ENCODE measurements around the gene SLIT3. TPM values are rescaled to one million over a fixed set of nuclear protein-coding genes. Genes with fewer than 3 reads are reported as not detected.

SLIT3 gene
- total and polyA plus RNA-seq, 10 of the 15 experiments (the other 5 are each of a cell fraction or from before 2014, with no cell fraction given): 0.05 TPM; not detected in 9

- TF ChIP-seq LARP7 (IDR thresholded peaks at IDR 0.05): no peak
- TF ChIP-seq KDM1A (IDR thresholded peaks at IDR 0.05; ENCODE audit: borderline replicate concordance): no peak
- no peak for TF ChIP-seq POU2F2 (IDR thresholded peaks at IDR 0.05; ENCODE audit: borderline replicate concordance, low read depth, low read length)
These were observed 126.0 kb downstream of the SLIT3 start (continued) for GRCh38 chr5:169174923-169175322.

GRCh38 chr5:169173372-169173771, 127.6 kb downstream of the SLIT3 start:
- ChIA-PET SMC1A (ENCODE audit: uncharacterized antibody, unreplicated experiment) (no interaction called here), RAD21 (ENCODE audit: unreplicated experiment) (no interaction called here), CTCF (no interaction called here), POLR2A (no interaction called here)
- Histone ChIP-seq H2AFZ (ENCODE audit: control insufficient read depth, low read depth, low read length) (no peak overlapping the region), H3K4me2 (ENCODE audit: control insufficient read depth, insufficient read depth) (no peak overlapping the region), H3K9ac (ENCODE audit: control insufficient read depth, insufficient read depth, low read length) (no peak overlapping the region), H3K4me1 (ENCODE audit: control insufficient read depth, insufficient read depth, low read length) (no peaks in the 10 kb centered on the region), H3K27me3 (replicated peaks in 1 of 2; ENCODE audit: control insufficient read depth in 2 of 2, insufficient read depth in 2 of 2, low read length in 1 of 2) (no peaks in the 10 kb centered on the region; a peak in 1 of 4 replicates), H3K27ac (ENCODE audit: control insufficient read depth, insufficient read depth) (no peak overlapping the region), H3K4me3 (no peak overlapping the region), H3K79me2 (ENCODE audit: control insufficient read depth, insufficient read depth, low read length) (no peaks in the 10 kb centered on the region), H3K36me3 (ENCODE audit: control insufficient read depth in 2 of 2, insufficient read depth in 2 of 2, low read length in 1 of 2) (no peaks in the 10 kb centered on the region), H3K9me3 (replicated peaks; ENCODE audit: control insufficient read depth, insufficient read depth, low read length) (no peaks in the 10 kb centered on the region), H4K20me1 (ENCODE audit: control insufficient read depth, insufficient read depth) (no peaks in the 10 kb centered on the region)
- TF ChIP-seq ZSCAN29 (IDR thresholded peaks at IDR 0.05) (no peak), RAD51 (IDR thresholded peaks at IDR 0.05) (no peak), MEF2A (IDR thresholded peaks at IDR 0.05; ENCODE audit: insufficient read depth, low read depth, low read length) (no peak)
- WGBS (ENCODE audit: insufficient coverage, insufficient replicate concordance, low lambda C conversion rate, missing lambda C conversion rate): 39% methylated on average over 6 of the region's 6 CpGs
- no TSS peak for BruUV-seq (replicated peaks)
- DNase-seq (ENCODE audit: low read depth, low spot score): no peak
- intact Hi-C loops (cut with micrococcal nuclease; ENCODE audit: unreplicated experiment) (no loop called here), in situ Hi-C loops (cut with MboI) (no loop called here)
- ATAC-seq: no peak
- no peak for FAIRE-seq

GRCh38 chr5:169171515-169171914, 129.4 kb downstream of the SLIT3 start:
- Histone ChIP-seq H3K4me2 (ENCODE audit: control insufficient read depth, insufficient read depth) (no peak overlapping the region), H3K27me3 (replicated peaks in 1 of 2; ENCODE audit: control insufficient read depth in 2 of 2, insufficient read depth in 2 of 2, low read length in 1 of 2) (no peaks in the 10 kb centered on the region; a peak in 1 of 4 replicates), H3K4me1 (ENCODE audit: control insufficient read depth, insufficient read depth, low read length) (no peaks in the 10 kb centered on the region), H3K27ac (ENCODE audit: control insufficient read depth, insufficient read depth) (no peak overlapping the region), H2AFZ (ENCODE audit: control insufficient read depth, low read depth, low read length) (no peak overlapping the region), H3K36me3 (ENCODE audit: control insufficient read depth in 2 of 2, insufficient read depth in 2 of 2, low read length in 1 of 2) (no peaks in the 10 kb centered on the region), H3K4me3 (no peak overlapping the region), H3K79me2 (ENCODE audit: control insufficient read depth, insufficient read depth, low read length) (no peaks in the 10 kb centered on the region), H4K20me1 (ENCODE audit: control insufficient read depth, insufficient read depth) (no peaks in the 10 kb centered on the region), H3K9me3 (replicated peaks; ENCODE audit: control insufficient read depth, insufficient read depth, low read length) (no peaks in the 10 kb centered on the region), H3K9ac (ENCODE audit: control insufficient read depth, insufficient read depth, low read length) (no peak overlapping the region)
- ATAC-seq (no peak), FAIRE-seq (no peak), DNase-seq (ENCODE audit: low read depth, low spot score) (no peak)
- 20% methylated on average over 2 of the region's 2 CpGs for WGBS (ENCODE audit: insufficient coverage, insufficient replicate concordance, low lambda C conversion rate, missing lambda C conversion rate)
- in situ Hi-C loops (cut with MboI): no loop called here
- ChIA-PET RAD21 (ENCODE audit: unreplicated experiment) (no interaction called here), POLR2A (no interaction called here), SMC1A (ENCODE audit: uncharacterized antibody, unreplicated experiment) (no interaction called here), CTCF (no interaction called here)
- BruUV-seq (replicated peaks): no TSS peak
- no peak for TF ChIP-seq FOS (IDR thresholded peaks at IDR 0.05; ENCODE audit: borderline replicate concordance, extremely low read depth, insufficient read length)
- intact Hi-C loops (cut with micrococcal nuclease; ENCODE audit: unreplicated experiment): no loop called here
